Prostate gland (tissue), 2 donors: ENCODE data around the gene MEX3D. TPM values are rescaled to one million over a fixed set of nuclear protein-coding genes. Genes with fewer than 3 reads are reported as not detected.
"Not testable (repeated sequence)": the region's sequence is repeated elsewhere in the genome, so short reads cannot be mapped to it uniquely, and the experiment has no call there.

Source experiments
- DNase-seq: peaks from one replicate; pipeline ENCODE4 v3.0.0-alpha.2; 2019; ENCODE audit warnings: low spot score
- H3K27ac ChIP-seq, 2 donors: fragments of 200-600 bp; sonication (generic); 2 replicates each; pipeline ENCODE4 v1.5.1; 2017 to 2019
- H3K27me3 ChIP-seq: fragments of 200-600 bp; sonication (generic); replicated peaks from 2 replicates; pipeline ENCODE4 v1.5.1; 2019; ENCODE audit not compliant: insufficient read depth
- H3K36me3 ChIP-seq, 2 donors: fragments of 200-600 bp; sonication (generic); 1 replicate in 1 of 2; 2 replicates in 1 of 2; pipeline versions ENCODE4 v1.5.1 to v1.8.1; 2017 to 2019
- H3K4me1 ChIP-seq: fragments of 200-600 bp; sonication (generic); replicated peaks from 2 replicates; pipeline ENCODE4 v1.5.1; 2019
- H3K4me3 ChIP-seq, 2 donors: fragments of 200-600 bp; sonication (generic); 2 replicates each; pipeline ENCODE4 v1.5.1; 2017 to 2019
- H3K9me3 ChIP-seq: fragments of 200-600 bp; sonication (generic); 2 replicates; pipeline ENCODE4 v1.5.1; 2017
- POLR2A ChIP-seq: fragments of 450-650 bp; IDR thresholded peaks from one replicate; pipeline ENCODE4 v1.6.1; 2016; ENCODE audit warnings: antibody characterized with exemption, mild to moderate bottlenecking
- POLR2AphosphoS5 ChIP-seq: sonication (generic); formaldehyde crosslinking; IDR thresholded peaks from one replicate; pipeline ENCODE4 v1.6.1; 2017; ENCODE audit warnings: antibody characterized with exemption
- WGBS: methylation state at CpG from one replicate; pipeline ENCODE4 v1.1.5; 2018; 5-methylcytosine and 5-hydroxymethylcytosine counted together
- intact Hi-C: fragments of 100-400 bp; cut with DNase I; formaldehyde crosslinking; loops from one replicate; pipeline ENCODE4 v1.14.2; 2022
- total RNA-seq, 2 donors: library from RNA; depleted of rRNA; stranded (reverse); fragments of >200 nt; gene quantifications; one replicate each; pipeline ENCODE4 v1.1.0, GENCODE V29; 2016
- TF ChIP-seq, protein P1 (sequence below), 4 experiments: fragments of 200-600 bp in 2 of 4; fragments of 450-650 bp in 2 of 4; sonication (generic) in 2 of 4; IDR thresholded peaks; 1 replicate in 3 of 4; 2 replicates in 1 of 4; pipeline ENCODE4 v1.5.1; 2016 to 2019; ENCODE audit warnings: antibody characterized with exemption in 4 of 4, mild to moderate bottlenecking in 2 of 4, moderate library complexity in 2 of 4

MEX3D gene
- total RNA-seq, 2 donors from 2014 or later: 60.6 to 87.0 TPM

- WGBS: 92% methylated on average over 9 of the region's 9 CpGs
- H3K27ac ChIP-seq: no peak overlapping the region
- H3K27me3 ChIP-seq: peaks cover 7% of the 10 kb centered on the region
- H3K4me3 ChIP-seq: no peak overlapping the region
- H3K4me1 ChIP-seq: no peaks in the 10 kb centered on the region
- intact Hi-C loops: no loop called here
- TF ChIP-seq POLR2AphosphoS5: no peak
- TF ChIP-seq POLR2A: no peak
- no peaks in the 10 kb centered on the region for H3K9me3 ChIP-seq
- H3K36me3 ChIP-seq: no peaks in the 10 kb centered on the region
- no peak for DNase-seq
Measured at GRCh38 chr19:1532003-1532402, 36.1 kb downstream of the MEX3D start.

GRCh38 chr19:1531587-1531986 is 36.5 kb downstream of the MEX3D start:
- no peak overlapping the region for H3K27ac ChIP-seq
- TF ChIP-seq, protein P1, sequence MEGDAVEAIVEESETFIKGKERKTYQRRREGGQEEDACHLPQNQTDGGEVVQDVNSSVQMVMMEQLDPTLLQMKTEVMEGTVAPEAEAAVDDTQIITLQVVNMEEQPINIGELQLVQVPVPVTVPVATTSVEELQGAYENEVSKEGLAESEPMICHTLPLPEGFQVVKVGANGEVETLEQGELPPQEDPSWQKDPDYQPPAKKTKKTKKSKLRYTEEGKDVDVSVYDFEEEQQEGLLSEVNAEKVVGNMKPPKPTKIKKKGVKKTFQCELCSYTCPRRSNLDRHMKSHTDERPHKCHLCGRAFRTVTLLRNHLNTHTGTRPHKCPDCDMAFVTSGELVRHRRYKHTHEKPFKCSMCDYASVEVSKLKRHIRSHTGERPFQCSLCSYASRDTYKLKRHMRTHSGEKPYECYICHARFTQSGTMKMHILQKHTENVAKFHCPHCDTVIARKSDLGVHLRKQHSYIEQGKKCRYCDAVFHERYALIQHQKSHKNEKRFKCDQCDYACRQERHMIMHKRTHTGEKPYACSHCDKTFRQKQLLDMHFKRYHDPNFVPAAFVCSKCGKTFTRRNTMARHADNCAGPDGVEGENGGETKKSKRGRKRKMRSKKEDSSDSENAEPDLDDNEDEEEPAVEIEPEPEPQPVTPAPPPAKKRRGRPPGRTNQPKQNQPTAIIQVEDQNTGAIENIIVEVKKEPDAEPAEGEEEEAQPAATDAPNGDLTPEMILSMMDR (IDR thresholded peaks at IDR 0.05): no peak
- TF ChIP-seq POLR2AphosphoS5 (no peak), POLR2A (no peak)
- no peaks in the 10 kb centered on the region for H3K4me1 ChIP-seq
- no peak overlapping the region for H3K4me3 ChIP-seq
- intact Hi-C loops: no loop called here
- peaks cover 7% of the 10 kb centered on the region for H3K27me3 ChIP-seq
- H3K9me3 ChIP-seq: no peaks in the 10 kb centered on the region
- no peak for DNase-seq
- 94% methylated on average over 11 of the region's 11 CpGs for WGBS
- H3K36me3 ChIP-seq: no peaks in the 10 kb centered on the region

DNA sequence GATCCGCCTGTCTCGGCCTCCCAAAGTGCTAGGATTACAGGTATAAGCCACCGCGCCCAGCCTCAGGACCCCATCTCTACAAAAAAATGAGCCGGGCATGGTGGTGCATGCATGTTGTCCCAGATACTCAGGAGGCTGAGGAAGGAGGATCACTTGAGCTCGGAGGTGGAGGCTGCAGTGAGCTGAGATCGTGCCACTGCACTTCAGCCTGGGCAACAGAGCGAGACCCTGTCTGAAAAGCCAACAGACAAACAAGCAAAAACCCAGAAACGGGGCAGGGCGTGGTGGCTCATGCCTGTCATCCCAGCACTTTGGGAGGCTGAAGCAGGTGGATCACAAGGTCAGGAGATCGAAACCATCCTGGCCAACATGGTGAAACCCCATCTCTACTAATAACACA is 37.3 kb downstream of the MEX3D start:
- not testable (repeated sequence) for DNase-seq

DNA sequence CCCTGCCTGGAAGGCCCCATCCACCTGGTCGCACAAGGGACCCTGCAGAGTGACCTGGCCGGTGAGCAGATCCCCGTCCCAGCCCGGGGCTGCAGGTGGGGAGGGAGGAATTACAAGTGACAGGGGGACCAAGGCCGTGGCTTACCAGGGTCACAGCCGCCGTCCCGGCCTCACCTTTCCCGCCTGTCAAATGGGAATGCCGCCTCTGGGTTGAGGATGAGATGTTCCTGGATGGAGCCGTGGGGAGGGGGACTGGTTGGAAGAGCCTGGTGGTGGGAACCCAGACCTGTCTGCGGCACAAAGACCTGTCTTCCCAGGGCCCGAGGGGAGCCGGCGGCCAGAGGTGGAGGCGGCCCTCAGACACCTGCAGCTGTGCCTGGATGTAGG is 38.7 kb downstream of the MEX3D start:
- no peaks in the 10 kb centered on the region for H3K4me1 ChIP-seq
- intact Hi-C loops: no loop called here
- TF ChIP-seq POLR2A (no peak), POLR2AphosphoS5 (no peak)
- TF ChIP-seq, protein P1 (IDR thresholded peaks at IDR 0.05): no peak
- no peak overlapping the region for H3K27ac ChIP-seq
- WGBS: 85% methylated on average over 16 of the region's 16 CpGs
- H3K36me3 ChIP-seq: no peaks in the 10 kb centered on the region
- H3K9me3 ChIP-seq: no peaks in the 10 kb centered on the region
- H3K4me3 ChIP-seq: no peak overlapping the region
- no peak for DNase-seq
- peaks cover 10% of the 10 kb centered on the region for H3K27me3 ChIP-seq

More for the DNA sequence above, 37.3 kb downstream of the MEX3D start:
- 93% methylated on average over 11 of the region's 11 CpGs for WGBS
- H3K27me3 ChIP-seq, H3K27ac ChIP-seq, H3K4me1 ChIP-seq, intact Hi-C loops, H3K36me3 ChIP-seq, H3K4me3 ChIP-seq, H3K9me3 ChIP-seq: not testable (repeated sequence)

DNA sequence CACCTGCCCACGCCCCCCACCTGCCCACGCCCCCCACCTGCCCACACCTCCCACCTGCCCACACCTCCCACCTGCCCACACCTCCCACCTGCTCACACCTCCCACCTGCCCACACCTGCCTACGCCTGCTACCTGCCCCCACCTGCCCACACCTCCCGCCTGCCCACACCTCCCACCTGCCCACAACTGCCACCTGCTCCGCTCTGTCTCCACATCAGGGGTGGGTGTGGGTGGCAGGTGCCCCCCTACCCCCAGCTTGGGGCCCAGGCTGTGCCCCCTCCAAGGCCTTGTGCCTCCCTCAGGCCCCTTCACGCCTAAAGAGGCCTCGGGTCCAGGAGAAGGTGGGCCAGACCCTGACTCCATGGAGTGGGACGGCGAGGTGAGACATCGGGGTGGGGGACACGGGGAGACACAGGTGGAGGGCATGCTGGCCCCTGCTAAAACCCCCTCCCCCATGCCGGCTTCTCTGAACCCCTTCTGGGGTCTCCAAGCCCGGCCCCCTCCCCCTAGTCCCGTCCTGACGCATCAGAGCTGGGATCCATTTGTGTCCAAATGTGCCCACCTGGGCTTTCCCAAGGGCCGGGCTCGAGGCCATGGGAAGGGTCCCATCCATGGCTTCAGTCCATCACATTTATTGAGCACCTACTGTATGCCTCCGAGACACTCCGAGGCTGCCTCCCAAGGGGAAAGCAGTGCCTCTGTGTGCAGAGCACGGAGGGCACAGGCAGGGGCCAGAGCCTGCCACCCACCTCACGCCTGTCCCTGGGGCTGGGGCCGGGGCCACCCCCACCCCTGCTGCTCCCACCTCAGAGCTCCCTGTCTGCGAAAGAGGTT is 39.3 kb downstream of the MEX3D start:
- H3K27ac ChIP-seq: no peak overlapping the region
- TF ChIP-seq POLR2AphosphoS5 (no peak), POLR2A (no peak)
- TF ChIP-seq, protein P1 (IDR thresholded peaks at IDR 0.05): no peak
- H3K4me1 ChIP-seq: no peaks in the 10 kb centered on the region
- H3K4me3 ChIP-seq: no peak overlapping the region
- 71% methylated on average over 19 of the region's 23 CpGs for WGBS
- H3K36me3 ChIP-seq: no peaks in the 10 kb centered on the region
- H3K27me3 ChIP-seq: peaks cover 10% of the 10 kb centered on the region
- DNase-seq: no peak
- H3K9me3 ChIP-seq: no peaks in the 10 kb centered on the region
- intact Hi-C loops: no loop called here
